ENCODE results near the gene LILRB4.
"Not testable (repeated sequence)": the region's sequence is repeated elsewhere in the genome, so short reads cannot be mapped to it uniquely, and the experiment has no call there.

Gene LILRB4

DNA sequence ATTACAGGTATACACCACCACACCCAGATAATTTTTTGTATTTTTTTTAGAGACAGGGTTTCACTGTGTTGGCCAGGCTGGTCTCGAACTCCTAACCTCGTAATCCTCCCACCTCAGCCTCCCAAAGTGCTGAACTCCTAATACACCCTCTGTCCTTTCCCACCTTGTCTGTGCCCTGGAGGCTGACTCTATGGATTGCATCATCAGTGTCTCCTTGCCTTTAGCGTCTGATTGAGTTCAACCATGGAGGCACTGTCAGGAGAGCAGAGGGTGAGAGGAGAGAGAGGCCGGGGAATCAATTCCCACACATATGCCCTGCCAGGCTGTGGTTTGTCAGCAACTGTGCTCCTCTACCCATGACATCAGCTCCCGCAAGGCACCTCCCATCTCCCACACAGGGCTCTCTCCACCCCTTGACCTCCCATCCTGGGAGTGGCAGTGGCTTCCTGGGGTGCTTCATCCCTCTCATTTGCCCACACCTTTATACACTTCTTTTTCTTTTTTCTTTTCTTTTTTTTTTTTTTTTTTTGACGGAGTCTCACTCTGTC, 12.6 kb upstream of the LILRB4 start:
- no peak for DNase-seq (ENCODE audit: low read depth)

DNA sequence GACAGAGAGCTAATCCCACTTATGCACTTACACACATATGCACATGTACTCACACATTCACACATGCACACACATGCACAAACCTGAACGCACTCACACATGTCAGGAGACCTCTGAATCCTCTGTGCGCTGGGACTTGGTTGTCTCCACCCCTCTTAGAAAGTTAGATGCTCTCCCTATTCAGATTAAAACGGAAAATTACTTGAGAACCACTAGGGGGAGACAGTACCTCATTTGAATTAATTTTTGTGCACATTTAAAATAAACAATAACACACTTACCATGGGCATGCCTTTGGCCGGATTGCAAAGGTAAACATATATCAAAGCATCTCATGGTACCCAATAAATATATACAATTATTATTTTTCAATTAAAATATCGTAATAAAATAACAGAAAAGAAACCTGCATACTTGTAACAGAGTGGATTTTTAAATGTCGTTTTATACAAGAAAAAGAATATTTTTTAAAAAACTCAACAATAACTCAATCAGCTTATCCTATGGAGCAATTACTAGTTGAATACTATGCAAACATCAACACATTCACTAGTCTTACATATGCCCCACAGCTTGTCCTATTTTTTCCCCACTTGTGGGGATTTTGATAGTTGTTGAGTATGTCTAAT, 9.5 kb upstream of the LILRB4 start:
- DNase-seq (ENCODE audit: low read depth): no peak

DNA sequence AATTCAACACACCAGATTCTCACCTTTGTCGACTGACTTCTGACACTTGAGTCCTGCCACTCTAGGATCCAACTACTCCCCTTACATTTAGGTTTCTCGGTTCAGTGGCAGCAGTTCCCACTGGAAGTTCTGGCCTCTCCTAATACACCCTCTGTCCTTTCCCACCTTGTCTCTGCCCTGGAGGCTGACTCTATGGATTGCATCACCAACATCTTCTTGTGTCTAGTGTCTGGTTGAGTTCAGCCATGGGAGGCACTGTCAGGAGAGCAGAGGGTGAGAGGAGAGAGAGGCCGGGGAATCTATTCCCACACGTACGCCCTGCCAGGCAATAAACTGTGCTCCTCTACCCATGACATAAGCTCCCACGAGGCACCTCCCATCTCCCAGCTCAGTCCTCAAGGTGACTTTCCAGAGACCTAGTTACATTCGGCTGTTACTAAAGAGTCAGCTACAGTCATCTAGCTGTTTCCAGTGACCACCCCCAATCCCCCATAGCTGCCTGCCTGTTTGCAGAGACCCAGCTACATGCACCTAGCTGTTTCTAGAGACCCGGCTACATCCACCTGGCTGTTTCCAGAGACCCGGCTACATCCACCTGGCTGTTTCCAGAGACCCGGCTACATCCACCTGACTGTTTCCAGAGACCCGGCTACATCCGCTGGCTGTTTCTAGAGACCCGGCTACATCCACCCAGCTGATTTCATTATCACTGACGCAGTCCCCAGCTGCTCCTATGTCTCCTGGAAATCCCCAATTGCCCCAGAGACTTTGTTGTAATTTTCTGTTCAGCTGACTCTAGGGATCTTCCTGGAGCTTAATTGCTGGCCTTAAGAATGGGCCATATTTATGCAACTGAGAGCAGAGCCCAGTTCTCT, 8.1 kb upstream of the LILRB4 start:
- DNase-seq (ENCODE audit: low read depth): no peak

DNA sequence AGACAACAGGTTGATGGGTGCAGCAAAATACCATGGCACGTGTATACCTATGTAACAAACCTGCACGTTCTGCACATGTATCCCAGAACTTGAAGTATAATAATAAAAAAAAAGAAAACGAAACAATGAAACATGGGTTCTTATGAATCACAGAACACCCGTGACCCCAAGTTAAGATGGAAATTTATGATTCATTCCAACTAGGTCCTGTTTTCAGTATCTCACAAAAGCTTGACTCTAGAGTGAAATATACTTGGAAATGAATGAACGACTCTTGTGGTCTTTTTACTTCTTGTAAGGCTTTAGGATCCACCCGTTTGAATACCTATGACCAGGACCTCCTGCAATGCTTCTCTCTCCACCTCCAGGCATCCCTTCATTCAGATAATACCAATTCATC, 3.5 kb upstream of the LILRB4 start:
- no peak for DNase-seq (ENCODE audit: low read depth)

DNA sequence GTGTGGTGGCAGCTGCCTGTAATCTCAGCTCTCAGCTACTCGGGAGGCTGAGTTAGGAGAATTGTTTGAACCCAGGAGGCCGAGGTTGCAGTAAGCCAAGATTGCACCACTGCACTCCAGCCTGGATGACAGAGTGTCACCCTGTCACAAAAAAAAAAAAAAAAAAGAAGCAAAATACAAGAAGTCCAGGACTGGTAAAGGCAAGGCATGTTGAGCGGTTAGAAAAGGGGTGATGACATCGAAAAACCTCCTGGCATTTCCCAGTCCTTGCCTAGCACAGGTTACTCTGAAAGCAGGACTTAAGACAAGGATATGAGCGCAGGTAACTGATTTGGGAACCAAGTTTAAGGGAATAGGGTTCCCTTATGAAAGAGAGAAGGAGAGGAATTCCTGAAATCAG, 2.5 kb upstream of the LILRB4 start:
- DNase-seq (ENCODE audit: low read depth): no peak

DNA sequence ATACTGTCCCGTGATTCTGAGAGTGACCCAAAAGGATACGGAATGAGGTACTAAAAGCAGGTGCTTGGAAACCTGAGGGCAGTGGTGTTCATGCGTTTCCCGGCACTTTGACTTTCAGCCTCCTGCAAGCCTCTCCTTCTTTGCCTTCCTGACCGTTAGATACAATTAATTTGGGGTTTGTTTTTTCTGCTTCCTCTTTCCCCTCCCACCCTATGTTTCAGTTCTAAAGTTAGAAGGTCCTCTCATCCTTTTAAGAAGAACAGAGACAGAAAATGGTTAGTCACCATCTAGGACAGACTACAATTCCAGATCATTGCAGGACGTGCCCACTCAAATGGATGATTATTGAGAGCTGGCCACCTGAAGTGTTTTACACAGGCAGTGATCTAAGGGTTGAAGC, 1.8 kb upstream of the LILRB4 start:
- DNase-seq (ENCODE audit: low read depth): no peak

DNA sequence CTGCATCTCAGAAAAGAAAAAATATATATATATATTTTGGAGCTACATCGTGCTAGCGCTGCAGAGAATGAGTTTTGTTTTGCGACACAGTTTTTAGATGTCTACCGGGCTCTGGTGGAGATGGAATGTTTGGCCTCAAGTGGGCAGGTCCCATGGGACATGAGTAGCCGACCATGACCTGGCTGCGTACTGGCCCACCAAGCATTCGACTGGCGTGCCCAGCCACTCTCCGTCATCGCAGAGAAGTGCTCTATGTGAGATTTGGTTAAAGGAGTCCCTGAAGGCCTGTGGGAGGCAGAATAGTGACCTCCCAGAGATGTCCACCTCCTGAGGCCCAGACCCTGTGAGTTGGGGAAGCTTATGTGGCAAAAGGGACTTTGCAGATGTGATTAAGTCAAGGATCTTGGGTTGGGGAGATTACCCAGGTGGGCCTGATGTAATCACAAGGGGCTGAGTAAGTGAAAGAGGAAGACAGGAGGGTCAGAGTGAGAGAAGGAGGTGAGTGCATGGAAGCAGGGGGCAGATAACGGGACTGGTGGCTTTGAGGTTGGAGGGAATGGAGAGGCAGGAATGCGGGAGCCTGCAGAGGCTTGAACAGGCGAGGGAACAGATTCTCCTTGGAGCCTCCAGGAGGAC, 821 bp upstream of the LILRB4 start:
- no peak for DNase-seq (ENCODE audit: low read depth)

DNA sequence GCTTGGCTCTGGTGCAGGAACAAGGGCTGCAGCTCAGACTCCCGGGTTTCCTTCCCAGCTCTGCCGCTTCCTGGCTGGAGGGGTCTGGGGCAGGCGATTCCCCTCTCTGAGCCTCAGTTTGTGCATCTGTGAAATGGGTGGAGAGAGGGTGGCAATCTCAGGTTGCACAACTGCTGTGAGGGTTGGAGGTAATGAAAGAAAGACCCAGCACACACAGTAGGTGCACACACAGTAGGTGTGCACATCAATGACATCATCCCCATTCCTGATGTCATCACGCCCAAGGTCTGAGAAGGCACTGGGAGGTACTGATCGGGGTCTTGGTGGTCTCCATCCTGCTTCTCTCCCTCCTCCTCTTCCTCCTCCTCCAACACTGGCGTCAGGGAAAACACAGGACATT, 2.7 kb downstream of the LILRB4 start:
- DNase-seq (ENCODE audit: low read depth): no peak

DNA sequence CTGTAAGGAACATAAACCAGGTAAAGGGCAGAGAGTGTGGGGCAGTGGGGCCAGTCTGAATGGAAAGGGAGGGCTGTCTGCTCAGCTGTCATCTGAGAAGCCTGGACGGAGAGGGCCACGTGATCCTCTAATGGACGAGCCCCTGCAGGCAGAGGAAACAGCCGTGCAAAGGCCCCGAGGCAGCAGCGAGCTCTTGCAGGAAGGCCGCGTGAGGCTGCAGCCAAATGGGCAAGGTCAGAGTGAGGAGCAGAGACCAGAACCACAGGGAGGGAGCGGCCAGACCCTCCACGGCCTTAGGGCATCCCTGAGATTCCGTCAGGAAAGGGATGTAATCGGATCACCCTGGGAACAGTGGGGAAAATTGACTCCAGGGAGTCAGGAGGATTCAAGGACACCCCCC, 4.4 kb downstream of the LILRB4 start:
- no peak for DNase-seq (ENCODE audit: low read depth)

DNA sequence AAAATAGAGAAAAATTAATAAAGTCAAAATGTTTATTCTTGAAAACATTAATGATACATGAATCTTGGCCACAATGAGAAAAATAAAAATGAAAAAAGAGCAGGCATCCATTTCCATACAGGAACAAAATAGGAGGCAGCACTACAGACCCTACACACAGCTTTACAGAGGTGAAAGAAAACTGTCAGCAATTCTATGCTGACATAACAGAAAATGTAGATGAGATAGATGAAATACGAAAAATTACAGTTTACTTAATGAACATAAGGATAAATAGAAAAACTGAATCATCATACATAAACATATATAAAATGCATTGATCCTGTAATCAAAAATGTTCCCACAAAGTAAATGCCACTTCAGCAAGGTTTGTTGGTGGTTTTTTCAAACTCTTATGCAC, 5.6 kb downstream of the LILRB4 start:
- no peak for DNase-seq (ENCODE audit: low read depth)

DNA sequence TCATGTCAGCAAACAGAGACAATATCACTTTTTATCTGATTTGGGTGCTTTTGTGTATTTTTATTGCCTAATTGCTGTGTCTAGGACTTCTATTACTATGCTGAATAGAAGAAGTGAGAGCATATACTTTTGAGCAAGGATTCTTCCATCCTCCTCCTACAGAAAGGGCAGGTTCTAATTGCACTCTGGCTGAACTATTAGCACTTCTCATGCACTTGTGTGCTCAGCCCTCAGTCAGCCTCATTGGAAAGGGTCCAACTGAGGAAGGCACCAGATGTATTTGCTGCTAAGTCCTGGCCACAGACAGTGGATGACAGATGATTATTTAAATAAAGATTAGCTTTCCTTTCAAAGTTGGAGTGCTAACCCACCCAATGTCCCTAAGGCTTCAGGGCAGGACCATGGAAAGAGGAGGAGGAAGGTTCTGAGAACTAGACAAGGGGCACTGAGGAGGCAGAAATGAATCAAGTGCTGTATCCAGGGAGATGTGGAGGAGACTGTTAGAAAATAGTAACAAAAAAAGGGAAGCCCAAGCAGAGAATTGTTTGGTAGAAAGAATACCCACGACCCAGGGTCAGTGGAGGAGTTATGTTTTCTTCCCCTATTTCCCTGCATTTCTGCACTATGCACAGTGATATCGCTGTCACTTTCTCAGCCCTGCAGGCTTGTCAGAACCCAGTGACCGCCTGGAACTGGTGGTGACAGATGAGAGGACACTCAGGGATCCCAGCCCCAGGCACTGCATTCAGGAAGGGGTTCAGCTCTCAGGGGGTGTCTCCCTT, 8.0 kb downstream of the LILRB4 start:
- DNase-seq (ENCODE audit: low read depth): no peak

DNA sequence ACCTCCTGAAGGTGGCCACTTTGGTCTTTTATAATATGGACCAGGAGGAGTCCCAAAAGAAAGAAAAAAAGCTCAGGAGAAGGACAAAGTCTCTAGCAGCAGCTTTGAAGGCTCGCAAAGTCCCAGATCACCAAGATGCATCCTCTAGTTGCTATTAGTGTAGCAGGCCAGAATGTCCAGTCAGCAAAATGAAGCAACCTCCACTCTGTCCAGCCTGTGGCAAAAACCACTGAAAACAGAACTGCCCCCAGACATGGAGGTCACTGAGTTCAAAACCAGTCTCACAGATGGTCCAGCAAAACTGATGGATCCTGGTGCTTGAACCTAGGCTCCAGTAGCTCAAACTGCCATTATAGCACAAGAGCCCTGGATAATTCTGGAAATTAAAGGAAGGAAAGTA, 10.4 kb downstream of the LILRB4 start:
- DNase-seq (ENCODE audit: low read depth): no peak

DNA sequence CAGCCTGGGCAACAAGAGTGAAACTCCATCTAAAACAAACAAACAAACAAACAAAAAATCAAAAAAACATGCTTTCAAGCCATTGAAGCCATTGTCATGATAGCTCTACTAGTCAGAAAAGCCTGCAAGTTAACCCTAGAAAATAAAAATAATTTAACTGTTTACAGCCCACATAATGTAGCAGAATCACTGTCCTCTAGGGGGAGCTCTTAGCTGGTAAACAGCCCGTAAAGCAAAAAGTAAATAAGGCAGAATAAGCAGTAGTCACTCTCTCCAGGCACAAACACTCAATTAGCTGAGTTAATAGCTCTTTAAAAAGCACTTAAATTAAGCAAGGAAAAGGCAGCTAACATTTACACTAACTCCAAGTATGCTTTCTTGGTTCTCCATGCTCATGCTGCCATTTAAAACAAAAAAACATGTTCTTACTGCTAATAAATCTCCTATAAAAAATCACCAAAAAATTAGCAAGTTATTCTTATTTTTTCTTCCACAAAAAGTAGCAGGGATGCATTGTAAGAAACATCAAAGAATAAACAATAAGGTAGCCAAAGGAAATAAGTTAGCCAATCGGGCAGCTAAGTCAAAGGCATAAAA, 11.3 kb downstream of the LILRB4 start:
- no peak for DNase-seq (ENCODE audit: low read depth)

DNA sequence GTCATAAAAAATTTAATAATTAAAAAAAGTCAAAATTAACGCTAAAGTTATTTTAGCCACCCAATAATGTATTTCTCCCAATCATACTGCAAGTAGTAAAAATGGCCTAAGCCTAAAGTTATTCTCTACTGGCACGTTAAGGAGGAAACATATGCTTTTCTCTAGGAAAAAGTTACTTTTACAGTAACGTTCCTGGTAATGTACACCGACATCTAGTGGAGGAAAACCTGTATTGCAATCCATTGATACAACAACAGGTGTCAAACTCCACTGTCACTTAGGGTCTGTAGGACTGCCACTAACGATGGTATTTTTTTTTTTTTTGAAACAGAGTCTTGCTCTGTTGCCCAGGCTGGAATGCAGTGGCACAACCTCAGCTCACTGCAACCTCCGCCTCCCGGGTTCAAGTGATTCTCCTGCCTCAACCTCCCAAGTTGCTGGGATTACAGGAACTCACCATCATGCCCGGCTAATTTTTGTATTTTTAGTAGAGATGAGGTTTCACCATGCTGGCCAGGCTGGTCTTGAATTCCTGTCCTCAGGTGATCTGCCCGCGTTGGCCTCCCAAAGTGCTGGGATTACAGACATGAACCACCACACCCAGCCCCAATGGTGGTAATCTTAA, 13.5 kb downstream of the LILRB4 start:
- DNase-seq (ENCODE audit: low read depth): not testable (repeated sequence)

DNA sequence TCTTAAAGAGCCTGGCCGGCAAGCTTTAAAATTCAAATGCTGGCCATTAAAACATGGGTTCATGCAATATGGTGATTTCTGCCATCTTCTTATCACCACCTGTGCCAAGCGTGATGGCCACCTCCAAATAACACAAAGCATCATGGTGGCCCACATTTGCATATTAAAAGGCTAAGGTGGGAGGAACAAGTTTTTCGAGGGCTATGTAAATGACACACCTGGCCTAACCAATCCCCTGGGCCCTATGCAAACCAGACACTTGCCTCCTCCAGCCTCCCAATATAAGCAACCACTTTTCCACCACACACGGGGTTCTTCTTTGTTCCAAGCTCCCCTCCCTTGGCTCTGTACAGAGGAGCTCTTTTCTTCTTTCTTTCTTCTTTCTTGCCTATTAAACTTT, 14.4 kb downstream of the LILRB4 start:
- DNase-seq (ENCODE audit: low read depth): no peak

DNA sequence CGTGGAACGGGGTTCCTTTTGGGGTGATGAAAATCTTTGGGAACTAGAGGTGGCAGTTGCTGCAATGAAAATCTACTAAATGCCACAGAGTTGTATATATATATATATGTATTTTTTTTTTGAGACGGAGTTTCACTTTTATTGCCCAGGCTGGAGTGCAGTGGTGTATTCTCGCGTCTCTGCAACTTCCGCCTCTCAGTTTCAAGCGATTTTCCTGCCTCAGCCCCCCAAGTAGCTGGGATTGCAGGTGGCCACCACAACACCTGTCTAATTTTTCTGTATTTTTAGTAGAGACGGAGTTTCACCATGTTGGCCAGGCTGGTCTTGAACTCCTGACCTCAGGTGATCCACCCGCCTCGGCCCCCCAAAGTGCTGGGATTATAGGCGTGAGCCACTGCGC, 18.8 kb downstream of the LILRB4 start:
- not testable (repeated sequence) for DNase-seq (ENCODE audit: low read depth)

DNA sequence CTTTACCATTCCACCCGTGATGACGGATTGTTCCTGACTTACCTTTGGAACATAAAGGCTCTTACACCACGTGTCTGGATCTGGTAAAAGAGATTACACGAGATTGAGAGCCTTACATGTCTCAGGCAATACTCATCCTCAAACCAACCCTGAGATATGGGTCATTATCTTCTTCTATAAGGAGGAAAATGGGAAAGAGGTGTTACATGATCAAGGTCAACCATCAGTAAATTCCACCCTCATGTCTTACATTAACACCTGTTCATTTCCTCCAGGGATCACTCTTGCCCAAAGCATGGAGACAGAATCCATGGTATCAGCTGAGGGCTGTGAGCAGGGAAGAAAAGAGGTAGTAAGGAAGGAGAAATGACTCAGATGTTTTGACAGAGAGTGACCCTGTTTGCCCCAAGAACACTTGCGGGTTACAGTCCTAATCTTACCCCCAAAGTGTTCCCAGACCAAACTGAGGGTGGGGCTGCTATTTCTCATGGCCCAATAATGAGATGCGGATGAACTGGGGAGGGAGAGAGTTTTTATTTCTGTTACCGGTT, 19.6 kb downstream of the LILRB4 start:
- DNase-seq (ENCODE audit: low read depth): no peak

DNA sequence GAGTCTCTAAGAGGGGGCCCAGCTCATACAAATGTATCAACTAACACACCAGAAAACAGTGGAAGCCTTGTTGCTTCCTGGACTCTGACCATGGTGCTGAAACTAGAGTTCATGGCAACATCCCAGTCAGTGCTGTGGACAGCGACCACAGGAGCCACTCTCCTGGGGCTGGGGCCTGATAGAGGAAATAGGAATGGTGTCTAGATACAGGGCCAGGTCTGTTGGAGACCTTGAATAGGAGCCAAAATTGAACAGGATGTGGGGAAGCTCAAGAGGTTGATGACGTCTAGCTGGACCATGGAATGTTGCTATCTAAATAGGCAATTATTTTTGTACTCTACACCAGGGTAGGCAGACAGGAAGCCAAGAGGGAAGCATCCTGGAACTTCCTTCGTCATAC, 21.7 kb downstream of the LILRB4 start:
- no peak for DNase-seq (ENCODE audit: low read depth)

DNA sequence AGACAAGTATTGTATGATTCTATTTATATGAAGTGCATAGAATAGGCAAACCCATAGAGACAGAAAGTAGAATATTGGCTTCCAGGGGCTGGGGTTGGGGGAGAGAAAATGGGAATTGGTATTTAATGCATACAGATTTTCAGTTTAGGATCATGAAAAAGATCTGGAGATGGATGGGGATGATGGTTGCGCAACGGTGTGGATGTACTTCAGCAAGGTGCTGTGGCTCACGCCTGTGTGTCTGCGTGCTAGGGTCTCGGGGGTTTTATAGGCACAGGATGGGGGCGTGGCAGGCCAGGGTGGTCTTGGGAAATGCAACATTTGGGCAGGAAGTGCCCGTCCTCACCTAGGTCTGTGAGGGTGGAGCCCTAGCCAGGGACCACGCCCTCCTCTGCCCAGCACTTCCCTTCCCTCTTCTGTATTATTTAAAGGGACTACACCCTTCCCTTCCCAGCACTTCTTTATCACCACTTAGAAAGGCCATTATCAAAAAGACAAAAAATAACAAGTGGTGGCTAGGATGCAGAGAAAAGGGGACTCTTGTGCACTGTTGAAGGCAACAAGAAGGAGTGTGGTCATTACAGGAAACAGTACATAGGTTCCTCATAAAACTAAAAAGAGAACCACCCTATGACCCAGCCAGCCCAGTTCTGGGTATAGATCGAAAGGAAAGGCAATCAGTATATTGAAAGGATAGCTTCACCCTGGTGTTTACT, 29.0 kb downstream of the LILRB4 start:
- no peak for DNase-seq (ENCODE audit: low read depth)

DNA sequence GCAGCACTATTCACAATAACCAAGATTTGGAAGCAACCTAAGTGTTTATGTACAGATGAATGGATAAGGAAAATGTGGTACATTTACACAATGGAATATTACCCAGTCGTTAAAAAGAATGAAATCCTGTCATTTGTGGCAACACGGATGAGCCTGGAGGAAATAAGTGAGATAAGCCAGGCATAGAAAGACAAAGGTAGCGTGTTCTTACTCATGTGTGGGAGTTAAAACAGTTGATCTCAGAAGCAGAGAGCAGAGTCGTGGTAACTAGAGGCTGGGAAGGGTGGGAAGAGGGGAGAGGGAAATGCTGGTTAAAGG, 29.5 kb downstream of the LILRB4 start:
- no peak for DNase-seq (ENCODE audit: low read depth)

DNA sequence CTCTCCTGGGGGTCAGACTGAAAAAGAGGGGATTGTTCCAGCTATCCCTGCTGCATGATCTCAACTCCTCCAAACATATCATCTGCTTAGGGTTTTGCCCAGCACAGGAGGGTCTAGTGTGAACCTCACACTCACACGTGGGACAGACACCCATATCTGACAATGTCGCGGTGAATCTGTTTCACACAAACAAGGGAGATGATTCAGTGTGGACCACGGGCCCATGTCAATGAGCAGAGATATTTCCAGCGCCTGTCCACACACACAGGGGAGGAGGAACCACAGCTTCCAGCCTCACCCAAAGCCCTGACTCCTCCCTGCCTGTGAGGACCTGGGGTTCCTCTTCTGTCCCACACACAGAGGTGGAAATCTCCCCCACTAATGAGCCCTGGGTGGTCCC, 31.9 kb downstream of the LILRB4 start:
- DNase-seq (ENCODE audit: low read depth): no peak

Measured in activated T-helper 9 cell treated with anti-CD3 and anti-CD28 coated beads, Interleukin-2, amount 50 U/mL, for 16 hours (primary cell).